Endothelial cell of umbilical vein (primary cell): ENCODE data around the gene RRM2.

Experiments
- EZH2 ChIP-seq: IDR thresholded peaks from 2 replicates; pipeline ENCODE4 v1.6.1; 2012; ENCODE audit warnings: borderline replicate concordance, low read depth, mild to moderate bottlenecking, moderate library complexity, low read length, inconsistent platforms; ENCODE audit not compliant: severe bottlenecking
- JUN ChIP-seq: IDR thresholded peaks from 2 replicates; pipeline ENCODE4 v1.6.1; 2011; ENCODE audit warnings: borderline replicate concordance, low read depth; ENCODE audit not compliant: insufficient read length, insufficient read depth
- MYC ChIP-seq: IDR thresholded peaks from one replicate; pipeline ENCODE4 v1.6.1; 2011; ENCODE audit warnings: mild to moderate bottlenecking, low read depth, low read length
- POLR2A ChIP-seq: IDR thresholded peaks from 2 replicates; pipeline ENCODE4 v1.6.1; 2012; ENCODE audit warnings: low read depth, mild to moderate bottlenecking, control low read depth, low read length
- POLR2AphosphoS5 ChIP-seq: IDR thresholded peaks from 2 replicates; pipeline ENCODE4 v1.6.1; 2012; ENCODE audit warnings: low read depth, mild to moderate bottlenecking, control low read depth, low read length, moderate library complexity; ENCODE audit not compliant: insufficient read depth
- TF ChIP-seq, protein P1 (sequence below), 2 donors: IDR thresholded peaks; 1 replicate in 1 of 2; 2 replicates in 1 of 2; pipeline ENCODE4 v1.5.1; 2011; ENCODE audit warnings: low read length in 2 of 2, mild to moderate bottlenecking in 2 of 2, moderate library complexity in 2 of 2, control low read depth in 1 of 2, inconsistent platforms in 1 of 2, low read depth in 1 of 2; ENCODE audit not compliant: insufficient read depth in 1 of 2; ENCODE audit errors: extremely low read depth in 1 of 2
- TF ChIP-seq, protein P2 (sequence below): IDR thresholded peaks from 2 replicates; pipeline ENCODE4 v1.6.1; 2011; ENCODE audit not compliant: insufficient read depth, insufficient read length

DNA sequence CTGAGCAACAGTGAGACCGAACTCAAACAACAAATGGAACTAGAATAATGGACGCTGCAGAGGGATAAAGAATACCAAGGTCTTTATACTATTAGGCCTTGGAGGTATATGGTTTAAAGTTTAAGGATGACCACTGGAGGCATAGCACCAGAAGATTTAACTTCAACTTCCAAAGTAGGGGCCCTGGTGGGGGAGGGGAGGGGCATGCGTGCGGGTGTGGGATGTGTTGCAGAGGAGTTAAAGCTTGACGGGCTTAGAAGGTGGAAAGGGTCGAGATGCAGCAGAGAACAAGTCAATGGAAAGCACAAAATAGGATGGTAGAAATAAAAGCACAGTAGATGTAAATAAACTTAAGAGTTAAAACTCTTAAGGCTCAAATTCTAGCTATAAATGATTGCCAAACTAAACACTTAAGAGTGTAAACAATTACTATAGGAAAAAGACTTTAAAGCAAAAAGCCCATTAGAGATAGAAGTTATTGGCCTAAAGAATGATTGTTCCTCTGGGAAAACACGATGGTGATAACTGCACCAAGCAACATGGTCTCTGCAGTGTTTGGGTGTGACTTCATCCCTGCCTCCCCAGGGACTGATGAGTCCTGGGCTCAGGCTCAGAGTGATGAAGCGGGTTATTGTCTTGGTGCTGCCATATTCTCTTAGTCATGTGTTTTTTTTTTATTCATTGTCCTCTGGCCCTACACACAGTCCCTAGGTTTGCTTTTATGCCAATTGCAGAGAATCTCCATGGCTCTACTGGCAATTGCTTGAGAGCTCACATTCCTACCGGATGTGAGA is 13.0 kb downstream of the RRM2 start:
- TF ChIP-seq POLR2AphosphoS5 (no peak), POLR2A (peak; percentile 60), EZH2 (no peak), JUN (no peak), MYC (no peak)
- TF ChIP-seq, protein P1, sequence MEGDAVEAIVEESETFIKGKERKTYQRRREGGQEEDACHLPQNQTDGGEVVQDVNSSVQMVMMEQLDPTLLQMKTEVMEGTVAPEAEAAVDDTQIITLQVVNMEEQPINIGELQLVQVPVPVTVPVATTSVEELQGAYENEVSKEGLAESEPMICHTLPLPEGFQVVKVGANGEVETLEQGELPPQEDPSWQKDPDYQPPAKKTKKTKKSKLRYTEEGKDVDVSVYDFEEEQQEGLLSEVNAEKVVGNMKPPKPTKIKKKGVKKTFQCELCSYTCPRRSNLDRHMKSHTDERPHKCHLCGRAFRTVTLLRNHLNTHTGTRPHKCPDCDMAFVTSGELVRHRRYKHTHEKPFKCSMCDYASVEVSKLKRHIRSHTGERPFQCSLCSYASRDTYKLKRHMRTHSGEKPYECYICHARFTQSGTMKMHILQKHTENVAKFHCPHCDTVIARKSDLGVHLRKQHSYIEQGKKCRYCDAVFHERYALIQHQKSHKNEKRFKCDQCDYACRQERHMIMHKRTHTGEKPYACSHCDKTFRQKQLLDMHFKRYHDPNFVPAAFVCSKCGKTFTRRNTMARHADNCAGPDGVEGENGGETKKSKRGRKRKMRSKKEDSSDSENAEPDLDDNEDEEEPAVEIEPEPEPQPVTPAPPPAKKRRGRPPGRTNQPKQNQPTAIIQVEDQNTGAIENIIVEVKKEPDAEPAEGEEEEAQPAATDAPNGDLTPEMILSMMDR (IDR thresholded peaks at IDR 0.05; ENCODE audit: extremely low read depth in 1 of 2, insufficient read depth in 1 of 2, low read depth in 1 of 2, low read length in 2 of 2), result no peak
- TF ChIP-seq, protein P2, sequence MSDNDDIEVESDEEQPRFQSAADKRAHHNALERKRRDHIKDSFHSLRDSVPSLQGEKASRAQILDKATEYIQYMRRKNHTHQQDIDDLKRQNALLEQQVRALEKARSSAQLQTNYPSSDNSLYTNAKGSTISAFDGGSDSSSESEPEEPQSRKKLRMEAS, result no peak
